HG03571 (cell line): ENCODE results near the gene SHROOM4.

ENCODE experiments used
- ATAC-seq: cut with Tn5 transposase; IDR thresholded peaks from one replicate; pipeline ENCODE4 v1.9.1; 2021; ENCODE audit not compliant: unreplicated experiment

Gene SHROOM4, protein sequence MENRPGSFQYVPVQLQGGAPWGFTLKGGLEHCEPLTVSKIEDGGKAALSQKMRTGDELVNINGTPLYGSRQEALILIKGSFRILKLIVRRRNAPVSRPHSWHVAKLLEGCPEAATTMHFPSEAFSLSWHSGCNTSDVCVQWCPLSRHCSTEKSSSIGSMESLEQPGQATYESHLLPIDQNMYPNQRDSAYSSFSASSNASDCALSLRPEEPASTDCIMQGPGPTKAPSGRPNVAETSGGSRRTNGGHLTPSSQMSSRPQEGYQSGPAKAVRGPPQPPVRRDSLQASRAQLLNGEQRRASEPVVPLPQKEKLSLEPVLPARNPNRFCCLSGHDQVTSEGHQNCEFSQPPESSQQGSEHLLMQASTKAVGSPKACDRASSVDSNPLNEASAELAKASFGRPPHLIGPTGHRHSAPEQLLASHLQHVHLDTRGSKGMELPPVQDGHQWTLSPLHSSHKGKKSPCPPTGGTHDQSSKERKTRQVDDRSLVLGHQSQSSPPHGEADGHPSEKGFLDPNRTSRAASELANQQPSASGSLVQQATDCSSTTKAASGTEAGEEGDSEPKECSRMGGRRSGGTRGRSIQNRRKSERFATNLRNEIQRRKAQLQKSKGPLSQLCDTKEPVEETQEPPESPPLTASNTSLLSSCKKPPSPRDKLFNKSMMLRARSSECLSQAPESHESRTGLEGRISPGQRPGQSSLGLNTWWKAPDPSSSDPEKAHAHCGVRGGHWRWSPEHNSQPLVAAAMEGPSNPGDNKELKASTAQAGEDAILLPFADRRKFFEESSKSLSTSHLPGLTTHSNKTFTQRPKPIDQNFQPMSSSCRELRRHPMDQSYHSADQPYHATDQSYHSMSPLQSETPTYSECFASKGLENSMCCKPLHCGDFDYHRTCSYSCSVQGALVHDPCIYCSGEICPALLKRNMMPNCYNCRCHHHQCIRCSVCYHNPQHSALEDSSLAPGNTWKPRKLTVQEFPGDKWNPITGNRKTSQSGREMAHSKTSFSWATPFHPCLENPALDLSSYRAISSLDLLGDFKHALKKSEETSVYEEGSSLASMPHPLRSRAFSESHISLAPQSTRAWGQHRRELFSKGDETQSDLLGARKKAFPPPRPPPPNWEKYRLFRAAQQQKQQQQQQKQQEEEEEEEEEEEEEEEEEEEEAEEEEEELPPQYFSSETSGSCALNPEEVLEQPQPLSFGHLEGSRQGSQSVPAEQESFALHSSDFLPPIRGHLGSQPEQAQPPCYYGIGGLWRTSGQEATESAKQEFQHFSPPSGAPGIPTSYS (N-terminal part only)

DNA sequence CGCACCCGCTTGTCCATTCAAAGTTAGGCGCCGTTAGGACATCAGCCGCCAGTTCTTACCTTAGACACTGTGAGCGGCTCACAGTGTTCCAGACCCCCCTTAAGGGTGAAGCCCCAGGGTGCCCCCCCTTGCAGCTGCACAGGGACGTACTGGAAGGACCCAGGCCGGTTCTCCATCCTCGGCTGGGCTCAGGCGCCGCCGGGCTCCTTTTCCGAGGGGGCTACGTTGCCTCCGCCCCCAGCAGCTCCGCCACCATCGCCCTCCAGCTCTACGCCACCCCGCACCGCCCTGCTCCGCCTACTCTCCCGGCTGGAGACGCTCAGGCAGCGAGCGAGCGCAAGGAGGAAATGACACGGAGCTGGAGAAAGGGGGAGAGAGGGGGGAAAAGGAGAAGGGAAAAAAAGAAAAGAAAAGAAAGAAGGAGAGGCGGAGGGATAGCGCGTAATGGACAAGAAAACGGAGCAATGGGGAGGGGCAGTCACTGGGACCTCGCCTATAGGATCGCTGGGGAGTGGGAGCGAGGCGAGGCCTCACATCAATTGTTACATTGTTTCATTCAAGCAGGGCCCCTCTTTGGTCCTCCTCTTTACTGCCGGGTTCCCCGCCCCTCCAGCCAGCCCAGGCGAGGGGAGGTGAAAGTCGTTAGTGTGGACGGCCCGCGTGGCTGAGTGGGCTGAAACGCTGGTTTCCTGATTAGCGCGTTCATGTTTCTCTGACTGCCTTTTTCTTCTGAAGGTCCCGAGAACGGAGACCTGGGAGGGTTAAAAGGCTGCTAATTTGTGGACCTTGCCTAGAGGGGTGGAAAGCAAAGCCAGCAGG lies at the start of gene SHROOM4:
SHROOM4 (minus strand) TSS at position 352 of the 819 bp plus-strand sequence; CDS start at position 176, 176 bp downstream.
- no peak for ATAC-seq

DNA sequence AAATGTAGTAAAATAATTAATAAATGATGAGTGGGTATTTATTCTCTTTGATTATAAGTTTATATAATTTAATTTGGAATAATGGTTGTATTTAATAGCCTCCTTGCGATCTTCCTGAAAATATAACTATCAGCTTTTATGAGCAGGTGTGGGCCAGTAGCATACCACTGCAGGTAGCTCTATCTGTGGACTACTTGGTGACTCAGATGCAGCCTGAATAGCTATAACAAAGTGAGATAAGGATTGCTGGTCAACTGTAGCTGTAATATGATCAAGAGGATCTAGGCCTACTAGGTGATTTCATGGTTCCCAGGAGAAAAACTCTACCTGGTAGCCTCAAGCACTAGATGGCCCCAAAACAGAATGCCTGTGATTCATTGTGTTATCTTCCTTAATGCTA lies 49.5 kb upstream of the SHROOM4 start:
- no peak for ATAC-seq

DNA sequence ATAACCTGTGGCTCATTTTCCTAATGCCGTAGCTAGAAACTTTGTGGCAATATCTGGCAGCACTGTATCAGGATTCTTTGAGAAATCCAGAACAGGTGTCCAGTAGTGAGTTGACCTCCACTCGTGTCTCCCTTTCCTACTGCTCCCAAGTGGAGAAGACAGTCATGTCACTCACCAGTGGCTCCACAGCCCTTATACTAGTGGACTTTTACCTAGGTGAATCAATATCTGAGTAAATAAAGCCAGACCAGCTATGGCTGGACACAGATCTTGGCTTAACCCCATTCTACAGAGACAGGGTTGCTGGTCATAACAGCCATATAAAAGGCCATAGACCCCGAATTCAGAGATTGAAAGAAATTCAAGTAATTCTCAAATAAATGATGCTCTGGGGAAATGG lies 46.5 kb upstream of the SHROOM4 start:
- ATAC-seq = no peak

DNA sequence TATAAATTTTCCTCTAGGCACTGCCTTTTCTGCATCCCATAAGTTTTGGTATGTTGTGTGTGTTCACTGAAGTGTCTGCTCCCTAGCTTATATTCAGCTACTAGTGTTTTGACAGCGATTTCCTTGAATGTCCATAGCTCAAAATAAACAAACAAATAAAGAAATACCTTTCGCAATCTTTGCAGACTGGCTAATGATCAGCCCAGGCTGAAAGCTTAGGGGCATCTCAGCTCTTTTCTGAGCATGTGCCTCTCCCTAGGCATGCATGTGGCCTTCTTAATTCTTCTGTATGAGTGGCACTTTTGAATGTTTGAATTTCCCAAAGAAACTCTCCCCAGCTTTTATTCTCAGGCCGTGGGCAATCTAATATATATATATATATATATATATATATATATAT lies 44.6 kb upstream of the SHROOM4 start:
- no peak for ATAC-seq

DNA sequence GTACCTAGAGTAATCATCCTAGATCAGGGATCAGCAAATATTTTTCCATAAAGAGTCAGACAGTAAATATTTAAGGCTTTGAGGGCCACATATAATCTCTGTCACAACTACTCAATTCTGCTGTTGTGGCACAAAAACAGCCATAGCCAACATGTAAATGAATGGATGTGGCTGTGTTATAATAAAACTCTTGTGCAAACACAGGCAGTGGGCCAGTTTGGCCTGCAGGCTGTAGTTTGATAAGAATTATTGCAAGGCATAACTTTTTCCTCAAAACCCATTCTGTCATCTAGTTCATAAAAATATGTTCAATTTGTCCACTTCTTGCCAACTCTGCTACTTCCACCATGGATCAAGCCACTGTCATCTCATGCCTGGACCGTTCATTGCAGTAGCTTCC lies 39.4 kb upstream of the SHROOM4 start:
- no peak for ATAC-seq

DNA sequence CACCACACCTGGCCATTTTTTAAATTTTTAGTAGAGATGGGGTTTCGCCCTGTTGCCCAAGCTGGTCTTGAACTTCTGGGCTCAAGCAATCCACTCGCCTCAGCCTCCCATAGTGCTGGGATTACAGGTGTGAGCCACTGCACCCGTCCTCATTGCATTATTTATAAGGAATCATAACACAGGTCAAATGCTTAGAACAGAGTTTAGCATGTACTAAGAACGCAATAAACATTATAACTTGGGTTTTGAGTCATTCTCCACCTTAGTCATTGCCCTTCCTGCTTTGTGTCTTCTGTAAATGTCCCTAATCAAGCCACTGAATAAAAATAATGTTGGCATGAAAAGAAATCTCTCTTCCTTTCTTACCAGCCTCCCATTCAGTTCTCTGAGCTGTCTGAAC lies 38.5 kb upstream of the SHROOM4 start:
- ATAC-seq = no peak

DNA sequence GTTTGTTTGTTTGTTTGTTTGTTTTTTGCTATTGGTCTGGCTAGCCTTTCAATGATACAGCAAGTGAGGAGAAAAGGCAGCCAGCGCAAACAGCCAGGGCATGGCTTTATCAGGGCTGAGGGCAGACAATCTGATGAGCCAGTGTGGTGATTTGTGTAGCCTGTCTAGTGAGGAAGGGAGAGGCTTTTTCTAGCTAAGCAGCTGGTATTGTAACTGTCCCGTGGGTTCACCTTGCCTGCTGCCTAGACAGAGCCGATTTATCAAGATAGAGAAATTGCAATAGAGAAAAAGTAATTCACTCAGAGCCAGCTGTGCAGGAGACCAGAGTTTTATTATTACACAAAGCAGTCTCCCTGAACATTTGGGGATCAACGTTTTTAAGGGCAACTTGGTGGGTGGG lies 28.2 kb upstream of the SHROOM4 start:
- ATAC-seq = no peak

DNA sequence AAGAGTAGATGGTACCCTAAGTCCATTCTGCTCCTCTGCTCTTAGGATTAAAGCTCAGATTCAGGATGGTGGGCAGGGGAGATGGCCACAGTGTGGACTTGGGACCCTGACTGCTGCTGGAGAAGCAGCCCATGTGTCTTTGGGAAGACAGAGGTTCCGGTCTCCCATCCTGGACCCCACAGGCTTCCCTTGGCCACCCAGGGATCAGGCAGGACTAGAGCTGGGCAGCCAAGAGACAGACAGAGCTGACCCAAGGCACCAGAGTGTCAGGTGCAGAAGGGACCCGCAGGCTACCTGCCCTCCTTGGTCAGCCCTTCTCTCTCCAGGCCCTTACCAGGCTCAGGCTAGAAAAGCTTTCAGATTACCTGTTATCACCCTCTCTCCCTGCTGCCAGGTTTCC lies 25.7 kb upstream of the SHROOM4 start:
- no peak for ATAC-seq

DNA sequence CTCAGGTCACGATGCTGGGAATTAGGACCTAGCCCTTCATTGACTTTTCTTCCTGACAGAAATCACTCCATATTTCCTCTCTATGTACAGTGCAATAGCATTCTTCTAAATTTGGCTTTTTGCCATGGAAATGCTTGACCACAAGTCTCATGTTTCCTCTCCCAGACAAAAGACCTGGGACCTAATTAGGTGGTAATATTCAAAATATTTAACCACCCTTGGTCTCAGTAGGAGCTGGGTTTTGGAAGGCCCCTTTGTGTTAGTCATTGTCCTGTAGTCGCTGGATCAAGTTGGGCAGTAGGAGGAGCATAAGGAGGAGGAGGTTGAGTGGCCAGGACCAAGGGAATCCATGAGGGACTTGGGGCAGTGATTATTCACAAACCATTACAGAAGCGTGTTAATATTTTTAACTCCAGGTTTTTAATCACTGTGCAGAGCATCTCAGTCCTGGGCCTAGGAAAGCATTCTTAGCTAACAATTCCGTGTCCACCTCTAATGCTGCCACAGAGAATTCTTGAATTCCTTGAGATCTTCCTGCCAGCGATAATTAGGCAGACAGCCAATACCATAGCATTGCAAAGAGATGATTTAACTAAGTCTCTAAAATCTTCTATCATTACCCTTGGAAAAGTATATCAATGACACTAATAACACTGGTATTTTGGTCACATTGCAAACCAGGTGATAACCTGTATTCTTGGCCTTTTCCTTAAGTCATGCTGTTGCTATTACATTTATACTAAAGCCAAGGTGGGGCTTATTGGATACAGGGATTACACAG lies 25.0 kb upstream of the SHROOM4 start:
- no peak for ATAC-seq

DNA sequence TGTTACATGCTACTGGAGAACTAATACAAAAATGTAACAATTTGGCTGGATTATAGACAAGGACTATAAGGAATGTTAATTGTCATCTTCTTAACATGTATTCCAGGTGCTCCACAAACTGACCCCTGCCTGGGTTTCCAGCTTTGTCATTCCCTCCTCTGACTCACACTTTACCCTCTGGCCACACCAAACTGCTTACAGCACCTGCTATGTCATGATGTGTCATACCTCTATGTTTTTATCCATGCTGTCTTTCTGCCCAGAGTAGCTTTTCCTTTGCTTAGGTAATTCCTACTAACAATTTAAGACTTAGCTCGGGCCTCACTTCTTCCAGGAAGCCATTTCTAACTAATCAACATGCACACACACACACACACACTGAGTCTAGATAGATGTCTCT lies 14.0 kb upstream of the SHROOM4 start:
- ATAC-seq = no peak

DNA sequence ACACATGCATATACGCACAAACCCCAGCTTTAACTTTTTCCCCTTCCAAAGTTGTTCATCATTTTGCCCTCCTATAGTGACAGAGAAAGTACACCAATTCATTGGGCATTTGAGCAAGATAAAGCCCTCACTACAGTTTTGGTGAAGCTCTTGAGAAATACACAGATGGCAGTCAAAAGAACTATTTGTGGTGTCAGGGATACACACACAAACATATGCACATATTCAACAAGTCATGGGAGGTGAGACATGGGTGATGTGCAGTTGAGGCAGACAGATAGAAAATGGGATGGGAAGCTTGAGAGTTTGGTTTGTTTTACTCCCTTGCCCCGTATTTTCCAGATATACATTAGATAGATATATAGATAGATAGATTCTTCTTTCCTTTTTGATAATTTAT lies 11.8 kb upstream of the SHROOM4 start:
- no peak for ATAC-seq

DNA sequence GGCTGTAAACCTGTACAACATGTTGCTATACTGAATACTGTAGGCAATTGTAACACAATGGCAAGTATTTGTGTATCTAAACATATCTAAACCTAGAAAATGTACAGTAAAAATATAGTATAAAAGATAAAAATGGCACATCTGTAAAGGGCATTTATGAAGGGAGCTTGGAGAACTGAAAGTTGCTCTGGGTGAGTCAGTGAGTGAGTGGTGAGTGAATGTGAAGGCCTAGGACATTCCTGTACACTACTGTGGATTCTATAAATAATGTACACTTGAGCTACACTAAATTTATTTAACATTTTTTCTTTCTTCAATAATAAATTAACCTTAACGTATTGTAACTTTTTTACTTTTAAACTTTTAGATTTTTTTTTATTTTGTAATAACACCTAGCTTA lies 5.0 kb upstream of the SHROOM4 start:
- no peak for ATAC-seq

DNA sequence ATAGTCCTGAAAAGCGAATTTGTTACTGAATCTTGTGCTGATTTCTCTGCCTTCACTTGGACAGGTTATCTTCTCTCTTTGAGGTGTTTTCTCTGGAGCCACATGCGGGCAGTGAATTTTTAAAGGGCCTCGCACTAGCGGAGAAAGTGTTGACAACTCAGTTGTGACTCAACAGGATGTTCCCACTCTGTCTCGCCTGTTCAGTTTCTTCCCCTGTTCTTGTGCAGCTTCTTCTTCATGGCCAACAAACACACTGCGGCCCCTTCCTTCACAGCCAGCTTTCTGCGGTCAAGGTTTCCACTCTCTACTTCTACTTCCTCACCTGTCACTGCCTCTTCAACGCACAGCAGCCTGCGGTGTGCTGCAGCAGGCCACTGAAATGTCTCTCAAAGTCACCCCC lies 1.1 kb upstream of the SHROOM4 start:
- ATAC-seq = no peak

DNA sequence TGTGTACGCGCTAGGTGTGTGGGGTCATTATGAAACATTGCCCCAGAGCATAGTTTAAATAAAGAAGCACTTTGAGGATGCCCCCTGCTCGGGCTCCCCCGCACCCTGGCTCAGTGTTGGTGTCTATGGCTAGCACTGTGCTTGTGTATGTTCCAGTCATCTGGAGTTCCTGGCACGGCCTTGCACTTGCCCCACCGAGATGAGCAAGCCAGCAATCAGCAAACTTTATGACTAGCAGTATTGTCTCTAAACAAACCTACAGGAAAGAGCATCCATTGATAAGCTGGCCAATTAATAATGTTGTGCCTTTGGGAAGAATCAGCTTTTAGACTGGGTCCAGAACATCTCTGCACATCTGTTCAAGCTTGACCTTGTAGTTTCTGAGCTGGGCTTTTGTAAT lies 707 bp upstream of the SHROOM4 start:
- ATAC-seq = no peak

DNA sequence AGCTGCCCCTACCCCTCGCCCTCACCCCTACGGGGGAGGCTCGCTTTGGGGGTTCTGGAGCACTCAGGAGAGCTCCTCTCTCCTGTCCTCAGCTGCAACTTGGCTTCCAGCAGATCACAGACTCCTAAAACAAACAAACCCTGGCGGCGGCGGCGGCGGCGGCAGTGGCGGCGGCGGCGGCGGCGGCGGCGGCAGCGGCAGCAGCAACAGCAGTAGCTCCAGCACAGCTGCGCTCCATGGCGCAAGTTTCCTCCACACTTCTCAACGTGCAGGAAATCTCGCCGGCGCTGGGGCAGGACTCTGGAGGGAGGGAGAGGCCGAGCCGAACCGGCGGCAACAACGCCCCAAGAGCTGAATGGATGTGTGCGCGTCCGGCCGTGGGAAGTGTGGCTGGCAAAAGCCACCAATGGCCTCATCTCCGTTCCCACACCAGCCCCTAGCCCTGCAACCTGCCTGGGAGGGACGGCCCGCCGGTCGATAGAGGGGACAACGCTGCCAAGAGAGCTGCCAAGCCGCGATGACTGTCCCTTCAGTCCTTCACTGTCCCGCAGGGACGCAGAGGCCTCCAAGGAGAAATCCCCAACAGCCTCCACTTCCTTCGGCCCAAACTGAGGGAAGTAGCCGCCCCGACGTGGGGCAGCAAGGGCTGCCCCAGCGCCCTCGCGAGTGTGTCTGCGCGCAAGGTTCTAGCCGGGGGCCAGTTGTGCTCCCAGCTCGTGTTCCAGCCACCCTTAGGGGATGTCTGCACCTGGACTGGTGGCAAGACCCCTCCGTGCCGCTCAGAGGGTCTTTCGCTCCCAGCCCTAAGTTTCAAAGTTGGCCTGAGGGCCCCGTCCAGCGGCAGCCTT lies 775 bp downstream of the SHROOM4 start:
- no peak for ATAC-seq

DNA sequence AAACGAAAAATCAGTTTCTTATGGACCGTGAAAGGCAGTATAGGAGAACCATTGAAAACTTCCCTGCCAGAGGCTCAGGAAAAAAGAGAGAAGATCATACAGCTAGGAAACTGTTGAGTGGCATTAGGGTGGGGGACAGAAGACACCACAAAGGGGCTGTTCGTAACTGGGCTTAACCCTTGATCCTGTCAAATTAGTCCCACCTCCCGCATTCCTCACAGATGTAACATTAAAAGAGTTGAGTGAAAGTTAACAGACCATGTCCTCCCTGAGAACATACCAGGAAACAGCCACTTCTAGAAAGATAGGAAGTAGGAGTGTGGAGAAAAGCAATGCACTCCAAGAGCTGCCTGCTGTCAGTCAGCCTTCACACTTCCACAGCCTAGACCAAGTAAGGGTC lies 8.7 kb downstream of the SHROOM4 start:
- ATAC-seq = no peak

DNA sequence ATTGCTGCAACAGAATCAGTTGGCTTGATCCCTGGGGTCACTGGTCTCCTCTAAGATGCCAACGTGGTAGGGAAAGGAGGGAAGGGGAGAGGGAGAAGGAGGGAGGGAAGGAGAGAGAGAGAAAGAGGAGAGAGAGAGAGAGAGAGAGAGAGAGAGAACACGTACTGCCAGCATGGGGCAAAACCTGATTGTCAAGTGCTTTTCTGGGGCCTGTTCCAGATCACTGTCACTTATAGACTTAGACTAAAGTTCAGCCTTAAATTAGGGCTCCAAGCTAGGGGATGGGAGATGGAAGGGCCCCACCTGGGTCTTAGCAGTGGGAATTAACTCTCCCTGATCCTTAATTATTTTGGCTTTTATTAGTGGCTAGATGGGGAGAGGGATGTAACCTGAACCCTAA lies 12.9 kb downstream of the SHROOM4 start:
- ATAC-seq = no peak

DNA sequence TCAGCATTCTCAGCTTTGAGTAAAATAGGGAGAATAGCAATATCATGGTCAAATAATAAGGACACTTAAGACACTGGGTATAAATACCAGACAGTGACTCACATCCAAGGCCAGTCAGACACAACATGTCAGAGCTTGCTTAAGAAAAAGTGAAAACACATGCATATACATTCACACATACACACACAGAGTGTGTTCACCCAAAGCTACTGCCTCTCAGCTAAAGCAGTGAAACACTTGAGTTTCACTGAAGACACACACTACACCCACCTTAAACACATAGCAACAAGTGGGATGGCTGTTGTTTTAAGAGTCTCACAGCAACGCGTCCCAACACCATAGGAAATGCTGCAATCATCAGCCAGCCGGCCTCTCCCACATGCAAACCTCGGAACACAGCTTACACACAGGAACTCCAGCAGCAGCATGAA lies 14.4 kb downstream of the SHROOM4 start:
- ATAC-seq = no peak

DNA sequence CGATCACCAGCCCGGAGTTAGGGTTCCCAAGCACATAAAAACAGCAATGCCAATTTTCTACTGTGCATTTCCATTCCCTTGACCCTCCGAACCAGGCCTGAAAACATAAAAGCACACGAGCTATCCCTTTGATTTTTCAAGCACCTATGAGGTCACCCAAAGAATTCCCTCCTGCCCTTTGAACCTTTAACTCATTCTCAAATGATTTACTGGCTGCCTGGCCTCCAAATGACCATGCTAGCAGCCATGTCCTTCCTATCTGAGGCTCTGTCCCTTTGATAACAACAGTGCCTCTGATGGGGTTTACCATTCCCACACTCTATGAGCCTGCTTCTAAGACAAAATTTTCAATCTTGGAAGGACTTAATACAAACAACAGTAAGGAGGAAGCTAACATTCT lies 15.2 kb downstream of the SHROOM4 start:
- ATAC-seq = no peak
